Transverse colon (tissue), 4 donors: Measurements from ENCODE around the gene MPPED2. TPM values are rescaled to one million over a fixed set of nuclear protein-coding genes. Genes with fewer than 3 reads are reported as not detected.

Experiments used
- DNase-seq: peaks from one replicate; pipeline ENCODE4 v3.0.0-alpha.2; 2019
- H3K27ac ChIP-seq, 4 donors: fragments of 200-600 bp; sonication (generic); 2 replicates each; pipeline ENCODE4 v1.5.1; 2016 to 2018; ENCODE audit warnings: inconsistent platforms in 4 of 4
- H3K27me3 ChIP-seq: fragments of 200-600 bp; sonication (generic); 2 replicates; pipeline ENCODE4 v1.5.1; 2017; ENCODE audit warnings: inconsistent platforms
- H3K36me3 ChIP-seq, 4 donors: fragments of 200-600 bp; sonication (generic); 2 replicates each; pipeline ENCODE4 v1.5.1; 2017 to 2019; ENCODE audit warnings: inconsistent platforms in 4 of 4
- H3K4me1 ChIP-seq, 4 donors: fragments of 200-600 bp; sonication (generic); 2 replicates each; pipeline ENCODE4 v1.5.1; 2017 to 2020; ENCODE audit warnings: inconsistent platforms in 4 of 4
- H3K4me3 ChIP-seq, 4 donors: fragments of 200-600 bp; sonication (generic); 1 replicate in 1 of 4; 2 replicates in 3 of 4; pipeline versions ENCODE4 v1.5.1 to v1.6.1; 2017 to 2019; ENCODE audit warnings: inconsistent platforms in 4 of 4
- H3K9me3 ChIP-seq, 2 donors: fragments of 200-600 bp; sonication (generic); 2 replicates each; pipeline ENCODE4 v1.5.1; 2017 to 2019; ENCODE audit warnings: inconsistent platforms in 2 of 2
- EP300 ChIP-seq: sonication (generic); formaldehyde crosslinking; IDR thresholded peaks from one replicate; pipeline ENCODE4 v1.6.1; 2017; ENCODE audit warnings: antibody characterized with exemption, low read depth
- POLR2A ChIP-seq: fragments of 450-650 bp; IDR thresholded peaks from one replicate; pipeline ENCODE4 v1.6.1; 2016; ENCODE audit warnings: antibody characterized with exemption, mild to moderate bottlenecking, moderate library complexity
- POLR2AphosphoS5 ChIP-seq, 3 donors: sonication (generic); formaldehyde crosslinking; IDR thresholded peaks; one replicate each; pipeline ENCODE4 v1.6.1; 2016; ENCODE audit warnings: antibody characterized with exemption in 3 of 3
- WGBS, 2 donors: methylation state at CpG; one replicate each; pipeline ENCODE4 v1.1.5; 2018; ENCODE audit warnings: low coverage in 1 of 2; 5-methylcytosine and 5-hydroxymethylcytosine counted together
- in situ Hi-C, 4 donors: fragments of 200-750 bp; cut with MboI; loops; one replicate each; pipeline versions ENCODE4 v1.15.0 to v1.15.1; 2017; ENCODE audit warnings: low sequenced_read_pairs in 3 of 4, low pct_ligation_motif_present in 1 of 4, low pct_unique_long_range_greater_than_20kb in 1 of 4
- intact Hi-C: fragments of 100-400 bp; cut with DNase I; formaldehyde crosslinking; loops from one replicate; pipeline ENCODE4 v1.15.1; 2023; ENCODE audit warnings: low total_unique reads
- total RNA-seq, 4 donors: library from RNA; depleted of rRNA; stranded (reverse); fragments of >200 nt; gene quantifications; one replicate each; pipeline ENCODE4 v1.1.0, GENCODE V29; 2016
- TF ChIP-seq, protein P1 (sequence below), 5 experiments: fragments of 200-600 bp in 3 of 5; fragments of 450-650 bp in 2 of 5; sonication (generic) in 3 of 5; IDR thresholded peaks; 1 replicate in 2 of 5; 2 replicates in 3 of 5; pipeline ENCODE4 v1.5.1; 2016 to 2017; ENCODE audit warnings: antibody characterized with exemption in 5 of 5, inconsistent platforms in 3 of 5, mild to moderate bottlenecking in 2 of 5, moderate library complexity in 1 of 5

Gene MPPED2
- total RNA-seq, 4 donors from 2014 or later: 1.4 to 1.6 TPM; not detected in 2

DNA sequence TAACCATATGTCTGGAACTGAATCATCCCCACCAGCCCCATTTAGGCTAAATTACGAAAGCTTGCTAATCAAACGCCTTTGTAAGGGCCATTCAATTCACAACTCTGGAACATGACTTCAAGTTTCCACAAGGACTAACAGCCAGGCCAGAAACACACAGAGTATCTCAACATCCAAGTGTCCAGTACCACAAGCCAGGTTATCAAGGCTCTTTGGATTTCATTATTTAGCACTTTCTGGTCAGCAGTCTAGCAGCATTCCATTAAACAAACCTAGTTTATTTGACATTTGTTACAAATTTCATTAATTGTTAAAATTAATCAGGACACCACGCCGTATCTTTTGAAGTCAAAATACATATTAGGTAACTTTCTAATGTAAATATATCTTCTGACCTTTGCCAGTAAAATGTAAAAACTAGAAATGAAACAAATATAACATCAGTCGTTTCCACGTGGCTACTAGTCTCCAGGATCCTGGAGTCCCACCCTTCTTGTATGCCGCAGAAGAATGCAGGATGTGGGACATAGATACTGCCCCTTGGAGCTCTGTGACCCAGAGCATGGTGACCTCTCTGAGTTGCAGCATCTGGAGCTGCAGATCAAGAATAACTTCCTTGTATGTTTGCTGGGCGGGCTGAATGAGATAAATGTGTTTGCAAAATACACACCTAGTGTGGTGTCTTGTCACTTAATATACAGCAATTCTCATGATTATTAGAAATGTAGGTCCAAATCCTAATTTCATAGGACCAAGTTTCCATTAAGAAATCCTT lies 64.7 kb downstream of the MPPED2 start:
- in situ Hi-C loops: no loop called here
- TF ChIP-seq POLR2A (no peak), EP300 (no peak), POLR2AphosphoS5 (IDR thresholded peaks at IDR 0.05) (no peak)
- TF ChIP-seq, protein P1, sequence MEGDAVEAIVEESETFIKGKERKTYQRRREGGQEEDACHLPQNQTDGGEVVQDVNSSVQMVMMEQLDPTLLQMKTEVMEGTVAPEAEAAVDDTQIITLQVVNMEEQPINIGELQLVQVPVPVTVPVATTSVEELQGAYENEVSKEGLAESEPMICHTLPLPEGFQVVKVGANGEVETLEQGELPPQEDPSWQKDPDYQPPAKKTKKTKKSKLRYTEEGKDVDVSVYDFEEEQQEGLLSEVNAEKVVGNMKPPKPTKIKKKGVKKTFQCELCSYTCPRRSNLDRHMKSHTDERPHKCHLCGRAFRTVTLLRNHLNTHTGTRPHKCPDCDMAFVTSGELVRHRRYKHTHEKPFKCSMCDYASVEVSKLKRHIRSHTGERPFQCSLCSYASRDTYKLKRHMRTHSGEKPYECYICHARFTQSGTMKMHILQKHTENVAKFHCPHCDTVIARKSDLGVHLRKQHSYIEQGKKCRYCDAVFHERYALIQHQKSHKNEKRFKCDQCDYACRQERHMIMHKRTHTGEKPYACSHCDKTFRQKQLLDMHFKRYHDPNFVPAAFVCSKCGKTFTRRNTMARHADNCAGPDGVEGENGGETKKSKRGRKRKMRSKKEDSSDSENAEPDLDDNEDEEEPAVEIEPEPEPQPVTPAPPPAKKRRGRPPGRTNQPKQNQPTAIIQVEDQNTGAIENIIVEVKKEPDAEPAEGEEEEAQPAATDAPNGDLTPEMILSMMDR (IDR thresholded peaks at IDR 0.05): no peak
- intact Hi-C loops: no loop called here
- Histone ChIP-seq H3K27ac (no peak overlapping the region), H3K4me3 (no peak overlapping the region), H3K36me3 (no peaks in the 10 kb centered on the region), H3K4me1 (no peaks in the 10 kb centered on the region), H3K9me3 (no peaks in the 10 kb centered on the region), H3K27me3 (no peaks in the 10 kb centered on the region)
- DNase-seq: no peak
- 54 to 62% methylated on average over 7 to 8 of the region's 8 CpGs for WGBS, 2 donors

DNA sequence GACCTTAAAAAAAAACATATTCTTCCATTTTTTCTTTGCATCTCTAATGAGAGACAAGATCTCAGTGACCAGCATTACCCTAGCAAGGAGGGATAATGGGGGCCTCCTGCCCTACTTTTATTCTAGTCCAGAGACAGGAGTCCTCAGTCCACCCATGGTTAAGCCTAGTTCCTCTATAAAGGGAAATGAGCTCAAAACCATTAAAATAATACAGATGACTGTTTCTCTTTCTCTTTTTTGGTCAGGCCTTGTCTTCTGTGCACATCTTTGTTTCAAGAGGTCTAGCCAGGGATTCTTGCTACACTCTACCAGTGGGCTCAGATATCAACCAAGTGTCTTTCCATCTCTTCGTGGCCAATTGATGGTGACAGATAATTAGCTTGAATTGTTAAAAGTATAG lies 73.1 kb downstream of the MPPED2 start:
- Histone ChIP-seq H3K9me3 (no peaks in the 10 kb centered on the region), H3K27me3 (no peaks in the 10 kb centered on the region), H3K4me1 (no peaks in the 10 kb centered on the region), H3K4me3 (no peak overlapping the region), H3K36me3 (no peaks in the 10 kb centered on the region), H3K27ac (no peak overlapping the region)
- 96 to 100% methylated on average over 1 of the region's 1 CpG for WGBS, 2 donors
- intact Hi-C loops (no loop called here), in situ Hi-C loops (no loop called here)
- DNase-seq: no peak
- TF ChIP-seq, protein P1 (IDR thresholded peaks at IDR 0.05): no peak
- no peak for TF ChIP-seq EP300
- no peak for TF ChIP-seq POLR2AphosphoS5 (IDR thresholded peaks at IDR 0.05)
- no peak for TF ChIP-seq POLR2A

GRCh38 chr11:30511408-30511807 lies 74.7 kb downstream of the MPPED2 start:
- 61 to 74% methylated on average over 3 to 4 of the region's 4 CpGs for WGBS, 2 donors
- intact Hi-C loops: no loop called here
- Histone ChIP-seq H3K4me3 (no peak overlapping the region), H3K27ac (no peak overlapping the region), H3K36me3 (no peaks in the 10 kb centered on the region), H3K27me3 (no peaks in the 10 kb centered on the region), H3K4me1 (no peaks in the 10 kb centered on the region), H3K9me3 (no peaks in the 10 kb centered on the region)
- TF ChIP-seq POLR2A (no peak), EP300 (no peak), POLR2AphosphoS5 (IDR thresholded peaks at IDR 0.05) (no peak)
- TF ChIP-seq, protein P1 (IDR thresholded peaks at IDR 0.05): no peak
- in situ Hi-C loops: no loop called here
- DNase-seq: no peak

DNA sequence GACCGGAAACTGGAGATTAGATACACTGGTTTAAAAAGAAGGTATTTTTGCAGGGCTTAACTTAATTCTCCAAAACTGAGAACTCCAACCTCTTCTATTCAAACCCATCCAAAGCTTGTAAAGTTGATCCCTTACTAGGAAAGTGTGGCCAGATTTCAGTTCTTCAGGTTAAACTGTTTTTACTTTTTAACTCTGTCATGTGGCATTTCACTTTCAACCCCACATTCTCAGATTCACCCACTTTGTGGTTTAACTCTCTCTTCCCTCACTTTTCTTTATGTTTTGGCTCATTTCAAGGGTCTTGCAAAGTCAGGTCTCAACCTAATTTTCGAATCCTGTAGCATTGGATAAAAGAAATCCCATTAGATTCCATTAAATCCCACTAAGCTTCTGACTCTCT lies 75.4 kb downstream of the MPPED2 start:
- H3K4me1 ChIP-seq: no peaks in the 10 kb centered on the region

More for the DNA sequence above, 75.4 kb downstream of the MPPED2 start:
- Histone ChIP-seq H3K9me3 (no peaks in the 10 kb centered on the region), H3K36me3 (no peaks in the 10 kb centered on the region), H3K27me3 (no peaks in the 10 kb centered on the region), H3K4me3 (no peak overlapping the region), H3K27ac (no peak overlapping the region)
- in situ Hi-C loops: no loop called here
- 65 to 72% methylated on average over 2 of the region's 2 CpGs for WGBS, 2 donors
- DNase-seq: no peak
- TF ChIP-seq, protein P1 (IDR thresholded peaks at IDR 0.05): no peak
- TF ChIP-seq EP300 (no peak), POLR2AphosphoS5 (IDR thresholded peaks at IDR 0.05) (no peak), POLR2A (no peak)
- intact Hi-C loops: no loop called here
